ENCODE measurements around the gene ASIC4.

The ASIC4 gene

DNA sequence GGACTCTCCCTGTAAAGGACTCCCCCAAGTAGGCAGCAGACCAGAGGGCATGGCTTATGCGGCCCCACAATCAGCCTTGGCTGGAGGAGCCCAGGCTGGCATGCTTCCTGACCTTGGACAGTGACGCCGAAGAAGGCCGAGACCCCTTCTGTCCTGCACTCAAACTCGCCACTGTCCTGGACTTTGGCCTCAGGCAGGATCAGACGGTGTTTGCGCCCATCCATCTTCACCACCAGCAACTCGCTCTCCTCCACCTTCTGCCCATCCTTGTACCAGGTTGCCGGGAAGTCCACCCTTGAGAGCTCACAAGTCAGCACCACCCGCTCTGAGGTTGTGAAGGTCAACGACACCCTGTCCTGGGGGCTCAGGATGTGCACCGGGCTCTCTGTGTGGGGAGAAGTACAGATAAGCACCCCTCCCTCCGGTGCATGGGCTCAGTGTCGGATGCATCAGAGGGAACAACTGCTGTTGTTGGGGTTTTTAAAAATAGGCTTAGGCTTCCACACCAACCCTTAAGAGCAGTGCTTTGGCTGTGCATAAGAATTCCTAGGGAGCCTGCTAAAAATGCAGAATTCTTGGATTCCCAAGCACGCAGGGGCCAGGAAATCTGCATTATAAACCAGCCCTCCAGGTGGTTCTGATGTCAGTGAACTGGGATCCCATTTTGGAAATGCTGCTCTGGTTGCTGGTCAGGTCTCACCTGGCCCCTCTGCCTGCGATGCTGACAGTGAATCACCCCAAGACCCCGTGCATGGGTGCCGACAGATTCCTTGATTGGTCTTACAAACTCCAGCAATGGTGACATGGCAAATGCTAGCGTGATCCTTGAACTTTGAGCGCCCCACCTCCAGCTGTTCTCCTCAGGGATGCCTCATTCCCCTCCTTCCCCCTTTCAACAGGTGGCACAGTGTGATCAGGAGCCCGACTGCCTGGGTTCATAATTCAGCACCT lies 51.1 kb downstream of the ASIC4 start:
- no peak for DNase-seq (ENCODE audit: insufficient read length, low spot score)
- FAIRE-seq = no peak

DNA sequence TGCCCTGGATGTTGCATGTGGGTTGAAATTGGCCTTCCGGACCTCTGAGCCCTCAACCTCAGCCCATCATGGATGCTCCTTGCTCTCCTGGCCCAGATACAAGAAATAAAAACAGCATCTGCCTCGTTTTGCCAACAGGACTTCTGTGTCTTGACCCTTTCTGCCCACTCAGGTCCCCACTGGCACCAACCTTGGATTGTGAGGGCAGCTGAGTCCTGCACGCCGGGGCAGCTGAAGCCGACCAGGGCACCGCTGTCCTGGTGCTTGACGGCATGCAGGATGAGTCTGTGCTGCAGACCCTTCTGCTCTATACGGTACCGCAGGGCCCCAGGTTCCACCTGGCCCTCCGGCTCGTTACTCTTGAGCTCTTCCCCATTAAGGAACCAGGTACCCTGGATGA lies 52.4 kb downstream of the ASIC4 start:
- DNase-seq (ENCODE audit: insufficient read length, low spot score) = no peak
- FAIRE-seq = no peak

DNA sequence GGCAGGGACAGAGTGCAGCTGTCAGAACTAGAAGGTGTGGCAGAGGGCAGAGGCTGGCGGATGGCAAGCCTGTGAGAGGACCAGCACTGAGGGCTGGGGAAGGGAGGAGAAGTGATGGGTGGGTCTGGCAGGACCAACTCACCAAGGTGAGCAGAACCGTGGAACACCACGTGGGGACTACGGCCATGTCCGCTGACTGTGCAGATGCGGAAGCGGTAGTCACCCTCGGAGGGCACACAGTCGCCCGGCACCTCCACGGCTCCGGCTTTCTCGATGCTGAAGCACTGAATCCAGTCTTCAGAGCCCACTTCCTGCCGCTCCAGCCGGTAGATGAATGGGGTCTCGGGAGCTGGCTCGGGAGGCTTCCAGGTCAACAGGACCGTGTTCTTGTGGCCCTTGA lies 52.8 kb downstream of the ASIC4 start:
- no peak for DNase-seq (ENCODE audit: insufficient read length, low spot score)
- no peak for FAIRE-seq

GRCh38 chr2:219567791-219568361 lies 53.6 kb downstream of the ASIC4 start:
- FAIRE-seq (no peak), DNase-seq (ENCODE audit: insufficient read length, low spot score) (no peak)

GRCh38 chr2:219569041-219569440 lies 54.8 kb downstream of the ASIC4 start:
- no peak for FAIRE-seq

DNA sequence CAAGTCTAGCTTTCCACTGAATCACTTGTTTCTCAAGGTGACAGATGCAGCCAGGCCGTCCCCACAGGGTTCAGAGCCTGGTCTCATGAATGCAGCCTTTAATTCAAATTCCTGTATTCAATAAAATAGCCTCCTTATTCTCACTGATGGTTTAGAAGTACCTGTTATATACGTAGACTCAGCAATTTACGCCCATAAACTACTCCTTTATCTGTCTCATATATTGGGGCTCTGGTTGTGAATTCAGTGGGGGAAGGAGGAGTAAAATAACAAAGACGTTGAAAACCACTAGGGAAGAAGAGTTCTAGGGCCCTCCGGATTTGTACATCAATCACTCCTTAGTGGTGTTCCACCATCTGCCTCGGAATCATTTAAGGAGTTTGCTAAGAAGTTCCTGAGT lies 55.4 kb downstream of the ASIC4 start:
- FAIRE-seq (no peak), DNase-seq (ENCODE audit: insufficient read length, low spot score) (no peak)

More at GRCh38 chr2:219569041-219569440, 54.8 kb downstream of the ASIC4 start:
- DNase-seq (ENCODE audit: insufficient read length, low spot score) = no peak

DNA sequence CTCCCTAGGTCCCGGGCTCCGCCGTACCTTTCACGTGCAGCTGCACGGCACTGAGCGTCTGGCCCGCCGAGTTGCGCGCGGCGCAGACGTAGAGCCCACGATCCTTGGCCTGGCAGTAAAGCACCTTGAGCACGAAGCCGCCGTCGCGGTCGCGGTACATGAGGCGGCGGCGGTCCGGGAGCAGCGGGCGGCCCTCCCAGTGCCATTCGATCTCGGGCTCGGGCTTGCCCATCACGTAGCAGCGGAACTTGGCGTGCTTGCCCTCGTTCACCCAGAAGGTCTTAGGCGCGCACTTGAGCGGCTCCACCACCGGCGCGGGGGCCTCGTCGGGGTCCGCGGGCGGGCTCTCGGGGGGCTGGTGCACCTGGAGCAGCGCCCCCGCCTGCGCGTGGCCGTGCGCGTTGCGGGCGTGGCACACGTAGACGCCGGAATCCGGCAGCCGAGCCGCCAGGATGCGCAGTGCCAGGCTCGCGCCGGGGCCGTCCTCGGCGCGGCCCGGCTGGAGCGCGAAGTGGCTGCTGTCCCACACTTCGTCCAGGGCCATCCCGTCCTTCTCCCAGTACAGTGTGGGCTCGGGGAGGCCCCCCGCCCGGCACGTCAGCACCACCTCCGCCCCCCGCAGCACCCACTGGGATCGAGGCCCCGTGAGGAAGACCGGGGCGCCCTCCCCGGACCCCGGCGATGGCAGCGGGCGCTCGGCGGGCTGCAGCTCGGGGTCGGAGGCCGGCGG lies 56.1 kb downstream of the ASIC4 start:
- DNase-seq (ENCODE audit: insufficient read length, low spot score) = no peak
- peak; percentile 69 for FAIRE-seq

DNA sequence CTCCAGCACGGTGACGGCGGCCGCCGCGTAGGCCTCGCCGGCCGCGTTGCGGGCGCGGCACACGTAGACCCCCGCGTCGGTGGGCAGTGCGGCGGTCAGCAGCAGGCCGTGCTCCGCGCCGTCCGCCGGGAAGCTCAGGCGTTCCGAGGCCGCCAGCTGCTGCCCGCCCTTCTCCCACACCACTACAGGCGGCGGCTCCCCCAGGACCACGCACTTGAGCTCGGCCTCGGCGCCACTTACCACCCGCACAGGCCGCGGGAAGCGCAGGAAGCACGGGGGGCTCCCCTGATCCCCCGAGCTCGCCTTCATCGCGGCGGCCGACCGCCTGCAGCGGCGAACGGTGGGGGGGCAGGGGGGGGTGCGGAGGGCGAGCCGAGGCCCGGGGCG lies 56.6 kb downstream of the ASIC4 start:
- DNase-seq (ENCODE audit: insufficient read length, low spot score) (no peak), FAIRE-seq (no peak)

GRCh38 chr2:219571311-219572236 lies 57.3 kb downstream of the ASIC4 start, which contains the start of gene OBSL1:
Gene OBSL1 (minus strand): TSS chr2:219571539. CDS start chr2:219571232, 307 bp downstream.
- FAIRE-seq = peak; percentile 89
- DNase-seq (ENCODE audit: insufficient read length, low spot score) = peak; percentile 81

DNA sequence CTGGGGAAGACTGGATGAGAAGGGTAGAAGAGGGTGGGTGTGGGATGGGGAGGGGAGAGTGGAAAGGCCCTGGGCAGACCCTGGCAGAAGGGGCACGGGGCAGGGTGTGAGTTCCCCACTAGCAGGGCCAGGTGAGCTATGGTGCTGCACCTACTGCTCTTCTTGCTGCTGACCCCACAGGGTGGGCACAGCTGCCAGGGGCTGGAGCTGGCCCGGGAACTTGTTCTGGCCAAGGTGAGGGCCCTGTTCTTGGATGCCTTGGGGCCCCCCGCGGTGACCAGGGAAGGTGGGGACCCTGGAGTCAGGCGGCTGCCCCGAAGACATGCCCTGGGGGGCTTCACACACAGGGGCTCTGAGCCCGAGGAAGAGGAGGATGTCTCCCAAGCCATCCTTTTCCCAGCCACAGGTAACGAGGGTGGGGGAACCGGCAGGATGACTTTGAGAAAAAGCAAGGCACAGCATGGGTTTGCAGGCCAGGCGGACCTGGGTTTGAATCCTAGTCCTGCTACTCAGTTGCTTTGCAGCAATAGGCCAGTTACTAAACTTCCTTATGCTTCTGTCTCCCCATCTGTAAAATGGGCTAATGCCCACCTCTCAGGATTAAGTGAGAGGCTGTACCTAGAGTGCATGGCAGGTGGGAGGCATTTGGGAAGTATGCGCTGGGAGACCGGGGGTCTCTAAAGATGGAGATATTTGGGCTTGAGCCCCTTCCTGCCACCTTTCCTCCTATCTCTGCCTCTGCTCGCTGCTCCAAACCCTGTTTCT lies 58.1 kb downstream of the ASIC4 start, which contains the start of gene INHA:
TSS of gene INHA (plus strand) at position 74 of the 765 bp plus-strand sequence. CDS start at position 139, 65 bp downstream.
- DNase-seq (ENCODE audit: insufficient read length, low spot score) = no peak
- FAIRE-seq = no peak

GRCh38 chr2:219573166-219573565 lies 58.9 kb downstream of the ASIC4 start:
- DNase-seq (ENCODE audit: insufficient read length, low spot score) (no peak), FAIRE-seq (peak; percentile 58)

DNA sequence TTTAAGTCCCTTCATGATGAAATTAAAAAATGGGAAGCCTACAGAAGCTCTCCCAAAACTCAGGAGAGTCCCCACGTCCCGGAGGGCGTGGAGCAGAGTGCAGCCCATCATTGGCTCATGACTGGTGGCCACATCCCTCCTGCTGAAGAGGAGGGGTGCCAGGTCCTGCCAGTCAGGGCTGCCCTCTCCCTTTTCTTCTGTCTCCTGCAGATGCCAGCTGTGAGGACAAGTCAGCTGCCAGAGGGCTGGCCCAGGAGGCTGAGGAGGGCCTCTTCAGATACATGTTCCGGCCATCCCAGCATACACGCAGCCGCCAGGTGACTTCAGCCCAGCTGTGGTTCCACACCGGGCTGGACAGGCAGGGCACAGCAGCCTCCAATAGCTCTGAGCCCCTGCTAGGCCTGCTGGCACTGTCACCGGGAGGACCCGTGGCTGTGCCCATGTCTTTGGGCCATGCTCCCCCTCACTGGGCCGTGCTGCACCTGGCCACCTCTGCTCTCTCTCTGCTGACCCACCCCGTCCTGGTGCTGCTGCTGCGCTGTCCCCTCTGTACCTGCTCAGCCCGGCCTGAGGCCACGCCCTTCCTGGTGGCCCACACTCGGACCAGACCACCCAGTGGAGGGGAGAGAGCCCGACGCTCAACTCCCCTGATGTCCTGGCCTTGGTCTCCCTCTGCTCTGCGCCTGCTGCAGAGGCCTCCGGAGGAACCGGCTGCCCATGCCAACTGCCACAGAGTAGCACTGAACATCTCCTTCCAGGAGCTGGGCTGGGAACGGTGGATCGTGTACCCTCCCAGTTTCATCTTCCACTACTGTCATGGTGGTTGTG lies 60.4 kb downstream of the ASIC4 start:
- DNase-seq (ENCODE audit: insufficient read length, low spot score) = no peak
- FAIRE-seq = no peak

DNA sequence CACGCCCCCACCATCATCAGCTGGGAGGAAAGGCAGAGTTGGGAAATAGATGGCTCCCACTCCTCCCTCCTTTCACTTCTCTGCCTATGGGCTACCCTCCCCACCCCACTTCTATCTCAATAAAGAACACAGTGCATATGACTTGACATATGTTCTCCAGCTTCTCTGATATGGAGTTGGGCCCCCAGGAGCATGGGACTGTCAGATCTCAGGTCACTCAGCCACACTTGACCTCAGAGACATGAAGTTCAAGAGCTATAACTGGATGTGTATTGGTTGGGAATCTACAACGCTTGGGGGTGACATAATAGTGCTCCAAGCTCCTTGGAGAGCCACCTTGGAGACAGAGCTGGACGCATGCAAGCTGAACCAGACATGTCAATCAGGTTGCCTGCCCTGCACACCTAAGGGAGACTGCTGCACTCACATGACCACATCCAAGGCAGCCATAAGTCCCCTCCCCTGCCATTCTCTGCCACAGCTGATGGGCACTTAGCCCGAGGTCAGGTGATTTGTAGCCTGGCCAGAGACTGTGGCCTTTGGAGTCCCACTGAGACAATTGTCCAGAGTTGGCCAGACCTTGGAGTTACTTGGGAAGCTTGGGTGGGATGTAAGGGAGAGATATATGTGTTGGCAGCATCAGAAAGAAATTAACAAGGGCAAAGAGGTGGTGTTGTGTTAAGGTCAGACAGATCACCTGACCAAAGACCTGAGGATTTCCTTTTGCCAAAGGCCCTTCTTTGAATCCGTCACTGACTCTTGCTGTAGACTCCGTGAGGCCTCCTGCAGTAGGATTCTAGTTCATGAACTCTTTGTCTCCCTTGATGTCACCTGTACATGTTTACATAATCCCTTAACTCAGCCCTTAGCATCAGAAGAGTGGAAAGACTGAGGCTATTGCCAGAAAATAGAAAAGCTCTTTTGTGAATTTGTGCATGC lies 61.6 kb downstream of the ASIC4 start:
- FAIRE-seq = no peak

GRCh38 chr2:219576505-219577388 lies 62.5 kb downstream of the ASIC4 start:
- FAIRE-seq (peak; percentile 16), DNase-seq (ENCODE audit: insufficient read length, low spot score) (no peak)

More for the DNA sequence above, 61.6 kb downstream of the ASIC4 start:
- DNase-seq (ENCODE audit: insufficient read length, low spot score) = no peak

- DNase-seq (ENCODE audit: insufficient read length, low spot score) = no peak
- FAIRE-seq = no peak
Measured at GRCh38 chr2:219578811-219579613, 64.7 kb downstream of the ASIC4 start.

GRCh38 chr2:219581346-219581745 lies 67.1 kb downstream of the ASIC4 start:
- no peak for DNase-seq (ENCODE audit: insufficient read length, low spot score)
- no peak for FAIRE-seq
